HEK293 (cell line): Measurements from ENCODE around the gene SIRT7.

ENCODE experiments used
- BCL11B ChIP-seq: fragments of 450-650 bp; formaldehyde crosslinking; IDR thresholded peaks from 2 replicates; pipeline ENCODE4 v1.5.1; 2016; ENCODE audit warnings: low read depth, missing biosample characterization, missing genetic modification characterization
- GLI4 ChIP-seq: fragments of 450-650 bp; formaldehyde crosslinking; IDR thresholded peaks from 2 replicates; pipeline ENCODE4 v1.5.1; 2016; ENCODE audit warnings: missing biosample characterization, missing genetic modification characterization
- IKZF3 ChIP-seq: fragments of 450-650 bp; IDR thresholded peaks from 2 replicates; pipeline ENCODE4 v1.5.0; 2018; ENCODE audit warnings: missing biosample characterization, mild to moderate bottlenecking, missing genetic modification characterization, moderate library complexity
- KLF16 ChIP-seq: fragments of 450-650 bp; formaldehyde crosslinking; IDR thresholded peaks from 2 replicates; pipeline ENCODE4 v1.5.1; 2017; ENCODE audit warnings: missing biosample characterization, missing genetic modification characterization
- KLF8 ChIP-seq: fragments of 450-650 bp; formaldehyde crosslinking; IDR thresholded peaks from 2 replicates; pipeline ENCODE4 v1.5.1; 2016; ENCODE audit warnings: missing biosample characterization, missing genetic modification characterization
- OVOL3 ChIP-seq: fragments of 450-650 bp; formaldehyde crosslinking; IDR thresholded peaks from 2 replicates; pipeline ENCODE4 v1.5.1; 2016; ENCODE audit warnings: missing biosample characterization, missing genetic modification characterization
- PATZ1 ChIP-seq: fragments of 450-650 bp; formaldehyde crosslinking; IDR thresholded peaks from 2 replicates; pipeline ENCODE4 v1.5.1; 2016; ENCODE audit warnings: missing biosample characterization, missing genetic modification characterization
- PRDM1 ChIP-seq: fragments of 450-650 bp; formaldehyde crosslinking; IDR thresholded peaks from 2 replicates; pipeline ENCODE4; 2016; ENCODE audit warnings: missing biosample characterization, missing genetic modification characterization
- SCRT1 ChIP-seq: fragments of 450-650 bp; formaldehyde crosslinking; IDR thresholded peaks from 2 replicates; pipeline ENCODE4 v1.5.1; 2016; ENCODE audit warnings: missing biosample characterization, missing genetic modification characterization, borderline replicate concordance
- YY1 ChIP-seq: fragments of 450-650 bp; formaldehyde crosslinking; IDR thresholded peaks from 2 replicates; pipeline ENCODE4 v1.5.1; 2018; ENCODE audit warnings: missing biosample characterization, missing genetic modification characterization
- YY2 ChIP-seq: fragments of 450-650 bp; formaldehyde crosslinking; IDR thresholded peaks from 2 replicates; pipeline ENCODE4 v1.5.1; 2016; ENCODE audit warnings: missing biosample characterization, missing genetic modification characterization
- ZBTB17 ChIP-seq: fragments of 450-650 bp; formaldehyde crosslinking; IDR thresholded peaks from 2 replicates; pipeline ENCODE4 v1.5.1; 2016; ENCODE audit warnings: missing biosample characterization, missing genetic modification characterization
- ZBTB49 ChIP-seq: fragments of 450-650 bp; formaldehyde crosslinking; IDR thresholded peaks from 2 replicates; pipeline ENCODE4 v1.5.1; 2016; ENCODE audit warnings: missing biosample characterization, missing genetic modification characterization, low read depth
- ZIC2 ChIP-seq: fragments of 450-650 bp; formaldehyde crosslinking; IDR thresholded peaks from 2 replicates; pipeline ENCODE4 v1.5.1; 2016; ENCODE audit warnings: missing biosample characterization, missing genetic modification characterization
- ZNF114 ChIP-seq: fragments of 450-650 bp; formaldehyde crosslinking; IDR thresholded peaks from 2 replicates; pipeline ENCODE4 v1.5.0; 2017; ENCODE audit warnings: missing biosample characterization, missing genetic modification characterization
- ZNF133 ChIP-seq: fragments of 450-650 bp; formaldehyde crosslinking; IDR thresholded peaks from 2 replicates; pipeline ENCODE4 v1.5.1; 2016; ENCODE audit warnings: missing biosample characterization, missing genetic modification characterization
- ZNF157 ChIP-seq: fragments of 450-650 bp; formaldehyde crosslinking; IDR thresholded peaks from 2 replicates; pipeline ENCODE4 v1.5.1; 2016; ENCODE audit warnings: missing biosample characterization, missing genetic modification characterization
- ZNF174 ChIP-seq: fragments of 450-650 bp; formaldehyde crosslinking; IDR thresholded peaks from 2 replicates; pipeline ENCODE4 v1.5.0; 2017; ENCODE audit warnings: missing biosample characterization, mild to moderate bottlenecking, missing genetic modification characterization
- ZNF449 ChIP-seq: fragments of 450-650 bp; formaldehyde crosslinking; IDR thresholded peaks from 2 replicates; pipeline ENCODE4 v1.5.1; 2017; ENCODE audit warnings: missing biosample characterization, mild to moderate bottlenecking, missing genetic modification characterization, moderate library complexity
- ZNF558 ChIP-seq: fragments of 450-650 bp; formaldehyde crosslinking; IDR thresholded peaks from 2 replicates; pipeline ENCODE4 v1.5.1; 2016; ENCODE audit warnings: missing biosample characterization, missing genetic modification characterization
- ZNF639 ChIP-seq: fragments of 450-650 bp; formaldehyde crosslinking; IDR thresholded peaks from 2 replicates; pipeline ENCODE4 v1.5.1; 2016; ENCODE audit warnings: missing biosample characterization, missing genetic modification characterization
- ZNF692 ChIP-seq: fragments of 450-650 bp; formaldehyde crosslinking; IDR thresholded peaks from 2 replicates; pipeline ENCODE4 v1.5.1; 2016; ENCODE audit warnings: missing biosample characterization, missing genetic modification characterization
- ZNF76 ChIP-seq: fragments of 450-650 bp; formaldehyde crosslinking; IDR thresholded peaks from 2 replicates; pipeline ENCODE4; 2016; ENCODE audit warnings: low read depth, missing biosample characterization, missing genetic modification characterization, borderline replicate concordance
- ZNF843 ChIP-seq: fragments of 450-650 bp; formaldehyde crosslinking; IDR thresholded peaks from 2 replicates; pipeline ENCODE4 v1.5.1; 2016; ENCODE audit warnings: missing biosample characterization, missing genetic modification characterization
- TF ChIP-seq, protein P1 (sequence below): fragments of 450-650 bp; formaldehyde crosslinking; IDR thresholded peaks from 2 replicates; pipeline ENCODE4 v1.5.1; 2017; ENCODE audit warnings: missing biosample characterization, missing genetic modification characterization

Gene SIRT7

DNA sequence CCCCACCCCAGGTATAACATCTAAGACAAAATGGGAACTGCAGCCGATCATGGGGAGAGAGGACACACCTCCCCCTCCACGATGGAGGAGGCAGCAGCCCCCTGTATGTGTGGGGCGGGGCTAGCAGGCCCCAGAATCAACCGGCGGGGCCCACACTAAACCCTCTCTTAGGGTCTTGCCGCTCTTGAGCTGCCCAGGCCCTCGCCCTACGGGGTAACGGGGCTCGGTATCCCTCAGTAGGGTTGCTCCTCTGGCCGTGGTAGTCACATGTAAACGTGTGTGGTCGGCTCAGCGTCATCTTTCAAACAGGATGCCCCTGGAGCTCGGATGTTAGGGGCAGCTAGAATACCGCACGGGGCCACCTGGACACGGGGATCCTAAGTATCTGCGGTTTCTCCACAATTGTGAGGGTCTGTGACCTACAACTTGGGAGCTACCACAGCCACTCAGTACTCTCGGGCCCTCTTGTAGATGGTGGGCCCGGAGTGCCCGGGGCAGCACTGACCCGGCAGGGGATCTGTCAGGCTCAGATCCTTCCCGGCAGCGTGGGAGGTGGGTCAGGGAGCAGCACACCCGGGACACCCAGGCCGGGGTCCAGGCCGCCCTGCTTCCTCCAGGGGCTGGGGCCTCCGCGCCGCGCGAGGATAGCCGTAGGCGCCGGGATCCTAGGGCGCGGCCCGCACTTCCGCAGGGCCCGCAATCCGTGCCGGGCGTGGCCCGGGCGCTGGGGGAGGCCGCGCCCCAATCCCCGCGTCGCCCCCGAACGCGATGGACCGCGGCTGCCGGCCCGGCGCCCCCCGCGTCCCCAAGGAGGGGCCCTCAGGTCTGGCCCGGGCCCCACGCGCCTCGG, 47.6 kb downstream of the SIRT7 start (continued):
- TF ChIP-seq ZBTB17 (no peak; the same call in 1 of the 2 replicates), ZNF114 (tag by site-specific recombination) (no peak), BCL11B (tag by site-specific recombination) (peak; percentile 54; the same call in 1 of the 2 replicates), GLI4 (tag by site-specific recombination) (no peak), ZNF558 (tag by site-specific recombination) (no peak), ZNF639 (tag by site-specific recombination) (no peak), YY2 (no peak), ZNF157 (tag by site-specific recombination) (no peak), ZNF133 (tag by site-specific recombination) (no peak), KLF8 (tag by site-specific recombination) (peak; percentile 77; the same call in 1 of the 2 replicates), ZBTB49 (tag by site-specific recombination) (no peak), PATZ1 (peak; percentile 70), SCRT1 (tag by site-specific recombination) (no peak), ZNF449 (tag by site-specific recombination) (no peak), OVOL3 (tag by site-specific recombination) (0 out of 2 replicates have a peak, but pooled peaks have one; percentile 27), ZNF76 (peak; percentile 24; the same call in 1 of the 2 replicates), KLF16 (no peak), ZNF174 (tag by site-specific recombination) (no peak), ZIC2 (tag by site-specific recombination) (peak; percentile 43; the same call in 1 of the 2 replicates), PRDM1 (tag by site-specific recombination) (no peak), YY1 (tag by site-specific recombination) (no peak; the same call in 1 of the 2 replicates), IKZF3 (tag by site-specific recombination) (0 out of 2 replicates have a peak, but pooled peaks have one; percentile 38), ZNF843 (tag by site-specific recombination) (no peak), ZNF692 (tag by site-specific recombination) (peak; percentile 97)
- TF ChIP-seq, protein P1, sequence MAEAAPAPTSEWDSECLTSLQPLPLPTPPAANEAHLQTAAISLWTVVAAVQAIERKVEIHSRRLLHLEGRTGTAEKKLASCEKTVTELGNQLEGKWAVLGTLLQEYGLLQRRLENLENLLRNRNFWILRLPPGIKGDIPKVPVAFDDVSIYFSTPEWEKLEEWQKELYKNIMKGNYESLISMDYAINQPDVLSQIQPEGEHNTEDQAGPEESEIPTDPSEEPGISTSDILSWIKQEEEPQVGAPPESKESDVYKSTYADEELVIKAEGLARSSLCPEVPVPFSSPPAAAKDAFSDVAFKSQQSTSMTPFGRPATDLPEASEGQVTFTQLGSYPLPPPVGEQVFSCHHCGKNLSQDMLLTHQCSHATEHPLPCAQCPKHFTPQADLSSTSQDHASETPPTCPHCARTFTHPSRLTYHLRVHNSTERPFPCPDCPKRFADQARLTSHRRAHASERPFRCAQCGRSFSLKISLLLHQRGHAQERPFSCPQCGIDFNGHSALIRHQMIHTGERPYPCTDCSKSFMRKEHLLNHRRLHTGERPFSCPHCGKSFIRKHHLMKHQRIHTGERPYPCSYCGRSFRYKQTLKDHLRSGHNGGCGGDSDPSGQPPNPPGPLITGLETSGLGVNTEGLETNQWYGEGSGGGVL, result peak; percentile 10; the same call in 1 of the 2 replicates
